Measurements from ENCODE around the gene MTA2. TPM values are rescaled to one million over a fixed set of nuclear protein-coding genes. Genes with fewer than 3 reads are reported as not detected.
A peak's percentile ranks its signal among the peaks of the same experiment; 100 is the strongest.

MTA2 gene
- total and polyA plus RNA-seq, 10 of the 15 experiments (the other 5 are each of a cell fraction or from before 2014, with no cell fraction given) = 6.7 to 201 (median 113) TPM

DNA sequence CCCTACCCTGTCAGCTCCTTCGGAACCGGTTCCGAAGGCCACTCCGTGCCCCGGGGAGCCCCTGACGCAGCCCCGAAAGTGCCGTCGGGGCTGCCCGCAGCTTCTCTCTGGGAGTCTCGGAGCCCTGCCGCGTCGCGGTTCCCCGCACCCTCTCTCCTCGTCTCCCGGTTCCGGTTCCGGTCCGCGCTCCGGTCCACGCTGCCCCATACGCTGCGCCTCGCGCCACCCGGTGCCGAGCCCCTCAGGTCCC, 618 bp downstream of the MTA2 start:
- Histone ChIP-seq H3K9ac (ENCODE audit: control insufficient read depth, insufficient read depth, low read length) (peak overlapping the region; percentile 99), H4K20me1 (ENCODE audit: control insufficient read depth, insufficient read depth) (no peaks in the 10 kb centered on the region; the same call in 1 of the 2 replicates), H2AFZ (ENCODE audit: control insufficient read depth, low read depth, low read length) (peak overlapping the region; percentile 13), H3K27ac (ENCODE audit: control insufficient read depth, insufficient read depth) (peak overlapping the region; percentile 97), H3K9me3 (replicated peaks; ENCODE audit: control insufficient read depth, insufficient read depth, low read length) (no peaks in the 10 kb centered on the region), H3K4me3 (peak overlapping the region; percentile 91), H3K27me3 (replicated peaks in 1 of 2; ENCODE audit: control insufficient read depth in 2 of 2, insufficient read depth in 2 of 2, low read length in 1 of 2) (no peaks in the 10 kb centered on the region), H3K79me2 (ENCODE audit: control insufficient read depth, insufficient read depth, low read length) (peaks cover 40% of the 10 kb centered on the region), H3K4me2 (ENCODE audit: control insufficient read depth, insufficient read depth) (peak overlapping the region; percentile 99), H3K36me3 (ENCODE audit: control insufficient read depth in 2 of 2, insufficient read depth in 2 of 2, low read length in 1 of 2) (peaks cover 21 to 36% of the 10 kb centered on the region in 2 experiments), H3K4me1 (ENCODE audit: control insufficient read depth, insufficient read depth, low read length) (peaks cover 19% of the 10 kb centered on the region)
- FAIRE-seq = peak; percentile 47
- in situ Hi-C loops (cut with MboI) = no loop called here
- intact Hi-C loops (cut with micrococcal nuclease; ENCODE audit: unreplicated experiment) = loop anchor here (5.0 kb wide), 2 partner anchors 106 to 126 kb away; partner anchors contain the start of genes BSCL2, GNG3, HNRNPUL2 and TTC9C
- no peak for DNase-seq (ENCODE audit: low read depth, low spot score)
- SMC1A ChIA-PET (ENCODE audit: uncharacterized antibody, unreplicated experiment) = interaction anchor here (0.6 to 3.1 kb wide), 8 partner anchors 9 to 109 kb away, joined by 3 to 30 read pairs (median 4); partner anchors contain the start of genes B3GAT3, C11orf98 and TUT1
- peak; percentile 18 for ATAC-seq
- WGBS (ENCODE audit: insufficient coverage, insufficient replicate concordance, low lambda C conversion rate, missing lambda C conversion rate) = under 1% methylated on average over 18 of the region's 30 CpGs
- no TSS peak for BruUV-seq (replicated peaks)
- CTCF ChIA-PET = interaction anchor here (1.0 to 2.7 kb wide), 8 partner anchors 9 to 206 kb away, joined by 3 to 27 read pairs (median 4); partner anchors contain the start of genes B3GAT3, EEF1G and TUT1
- TF ChIP-seq MXI1 (IDR thresholded peaks at IDR 0.05; ENCODE audit: low read depth, low read length) (peak; percentile 67), PAX5 (IDR thresholded peaks at IDR 0.05; ENCODE audit: borderline replicate concordance, low read depth, low read length) (peak; percentile 51; the same call in 1 of the 2 replicates), RELA (IDR thresholded peaks at IDR 0.05; ENCODE audit: borderline replicate concordance, partially characterized antibody) (no peak), EED (IDR thresholded peaks at IDR 0.05; ENCODE audit: low read depth) (0 out of 2 replicates have a peak, but pooled peaks have one; percentile 11), GABPA (IDR thresholded peaks at IDR 0.05; ENCODE audit: low read depth) (peak; percentile 69; the same call in 1 of the 2 replicates), IKZF1 (conservative IDR thresholded peaks at IDR 0.05) (peak; percentile 80), EZH2 (IDR thresholded peaks at IDR 0.05; ENCODE audit: borderline replicate concordance, control insufficient read depth, low read depth, low read length) (no peak), RUNX3 (IDR thresholded peaks at IDR 0.05; ENCODE audit: low read length) (peak; percentile 4; the same call in 1 of the 2 replicates), CHD2 (IDR thresholded peaks at IDR 0.05; ENCODE audit: borderline replicate concordance, low read depth, low read length) (0 out of 2 replicates have a peak, but pooled peaks have one; percentile 6), PML (IDR thresholded peaks at IDR 0.05; ENCODE audit: low read length) (peak; percentile 5; the same call in 1 of the 2 replicates), IRF4 (IDR thresholded peaks at IDR 0.05; ENCODE audit: low read depth, low read length) (0 out of 2 replicates have a peak, but pooled peaks have one; percentile 19), TBL1XR1 (IDR thresholded peaks at IDR 0.05; ENCODE audit: low read depth, low read length) (no peak), NBN (IDR thresholded peaks at IDR 0.05) (peak; percentile 30; the same call in 1 of the 2 replicates), CBX5 (IDR thresholded peaks at IDR 0.05; ENCODE audit: low read depth) (no peak), POLR2AphosphoS5 (IDR thresholded peaks at IDR 0.05; ENCODE audit: low read length) (peak; percentile 24; the same call in 1 of the 2 replicates)
- TF ChIP-seq, protein P1, sequence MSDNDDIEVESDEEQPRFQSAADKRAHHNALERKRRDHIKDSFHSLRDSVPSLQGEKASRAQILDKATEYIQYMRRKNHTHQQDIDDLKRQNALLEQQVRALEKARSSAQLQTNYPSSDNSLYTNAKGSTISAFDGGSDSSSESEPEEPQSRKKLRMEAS (IDR thresholded peaks at IDR 0.05; ENCODE audit: low read depth, low read length) = 0 out of 2 replicates have a peak, but pooled peaks have one; percentile 28
- TF ChIP-seq, protein P2, sequence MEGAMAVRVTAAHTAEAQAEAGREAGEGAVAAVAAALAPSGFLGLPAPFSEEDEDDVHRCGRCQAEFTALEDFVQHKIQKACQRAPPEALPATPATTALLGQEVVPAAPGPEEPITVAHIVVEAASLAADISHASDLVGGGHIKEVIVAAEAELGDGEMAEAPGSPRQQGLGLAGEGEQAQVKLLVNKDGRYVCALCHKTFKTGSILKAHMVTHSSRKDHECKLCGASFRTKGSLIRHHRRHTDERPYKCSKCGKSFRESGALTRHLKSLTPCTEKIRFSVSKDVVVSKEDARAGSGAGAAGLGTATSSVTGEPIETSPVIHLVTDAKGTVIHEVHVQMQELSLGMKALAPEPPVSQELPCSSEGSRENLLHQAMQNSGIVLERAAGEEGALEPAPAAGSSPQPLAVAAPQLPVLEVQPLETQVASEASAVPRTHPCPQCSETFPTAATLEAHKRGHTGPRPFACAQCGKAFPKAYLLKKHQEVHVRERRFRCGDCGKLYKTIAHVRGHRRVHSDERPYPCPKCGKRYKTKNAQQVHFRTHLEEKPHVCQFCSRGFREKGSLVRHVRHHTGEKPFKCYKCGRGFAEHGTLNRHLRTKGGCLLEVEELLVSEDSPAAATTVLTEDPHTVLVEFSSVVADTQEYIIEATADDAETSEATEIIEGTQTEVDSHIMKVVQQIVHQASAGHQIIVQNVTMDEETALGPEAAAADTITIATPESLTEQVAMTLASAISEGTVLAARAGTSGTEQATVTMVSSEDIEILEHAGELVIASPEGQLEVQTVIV (IDR thresholded peaks at IDR 0.05; ENCODE audit: borderline replicate concordance, partially characterized antibody) = no peak
- POLR2A ChIA-PET = interaction anchor here (0.6 to 2.4 kb wide), 20 partner anchors 9 to 1632 kb away, joined by 3 to 30 read pairs (median 6); partner anchors contain the start of genes B3GAT3, C11orf98, CSKMT and EEF1G
- RAD21 ChIA-PET (ENCODE audit: unreplicated experiment) = interaction anchor here (0.9 to 3.9 kb wide), 9 partner anchors 9 to 280 kb away, joined by 3 to 36 read pairs (median 4); partner anchors contain the start of genes B3GAT3, C11orf98, CSKMT and GANAB

Data from GM12878 (cell line).